ENCODE results near the gene CRTAC1.
A peak's percentile ranks its signal among the peaks of the same experiment; 100 is the strongest.

Gene CRTAC1

DNA sequence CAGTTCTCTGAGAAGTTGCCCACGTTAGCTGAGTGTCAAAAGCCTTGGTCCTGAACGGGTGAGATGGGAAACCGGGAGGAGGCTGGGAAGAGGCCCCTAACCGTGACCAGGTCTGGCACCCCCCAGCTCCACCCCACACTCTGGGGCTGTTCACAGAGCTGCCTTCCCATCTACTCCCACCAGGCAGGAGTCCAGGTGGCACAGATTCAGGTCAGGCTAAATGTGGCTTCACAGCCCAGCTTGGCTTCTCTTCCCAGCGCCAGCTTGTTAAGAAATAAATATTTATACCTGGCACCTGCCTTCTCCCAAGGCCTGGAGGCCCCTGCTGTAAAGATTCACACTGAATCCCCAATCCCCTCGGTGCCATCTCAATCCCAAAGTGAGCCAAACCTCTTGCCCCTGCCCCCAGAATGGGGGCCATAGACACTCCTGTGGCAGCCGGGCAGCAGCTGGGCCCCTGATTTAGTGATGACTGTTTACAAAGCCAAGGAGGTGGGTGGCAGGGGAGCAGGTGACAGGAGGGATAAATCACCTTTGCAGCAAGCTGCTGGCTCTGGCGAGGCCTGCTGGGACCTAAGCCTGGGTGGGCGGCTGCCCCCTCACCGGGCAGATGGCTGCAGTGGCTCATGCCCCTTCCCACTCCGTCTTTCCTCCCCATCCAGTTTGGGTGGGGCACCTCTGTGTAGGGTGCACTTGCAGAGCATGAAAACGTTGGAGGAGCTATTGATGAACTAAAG, 108.2 kb downstream of the CRTAC1 start:
- peak; percentile 61 for DNase-seq

DNA sequence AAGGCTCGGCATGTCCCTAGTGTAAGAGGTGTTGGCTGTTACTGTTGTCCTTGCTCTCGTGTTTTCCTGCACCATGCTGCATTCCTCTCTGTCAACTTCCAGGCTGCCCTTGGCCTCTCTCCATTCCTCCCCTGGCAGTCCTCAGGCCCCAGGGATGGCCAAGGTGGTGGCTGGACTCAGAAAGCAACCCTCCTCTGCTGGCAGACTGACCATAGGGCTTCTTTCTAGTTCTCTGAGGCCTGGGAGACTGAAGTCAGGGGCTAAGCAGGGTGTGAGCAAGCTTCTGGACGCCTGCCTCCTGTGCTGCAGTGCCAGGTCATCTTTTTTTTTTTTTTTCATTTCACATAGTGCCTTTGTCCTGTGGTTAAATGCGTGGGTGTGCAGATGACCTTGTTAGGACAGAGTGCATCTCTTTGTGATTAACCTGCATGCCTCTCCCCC, 108.8 kb downstream of the CRTAC1 start:
- no peak for DNase-seq

DNA sequence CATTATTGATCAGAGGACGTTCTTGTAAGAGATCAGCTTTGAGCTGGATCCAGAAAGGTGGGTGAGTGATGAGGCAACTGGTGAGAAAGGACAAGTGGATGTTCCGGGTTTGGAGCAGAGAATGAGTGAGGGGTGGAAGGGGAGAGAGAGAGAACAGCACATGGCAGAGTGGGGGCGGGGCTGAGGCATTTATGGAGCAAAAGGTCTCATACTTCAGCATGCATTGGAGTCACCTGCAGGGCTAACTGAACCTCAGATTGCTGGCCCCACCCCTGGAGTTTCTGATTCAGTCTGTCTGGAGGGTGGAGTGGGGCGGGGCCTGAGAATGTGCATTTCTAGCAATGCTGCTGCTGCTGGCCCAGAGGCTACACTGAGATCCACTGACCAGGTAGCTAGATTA, 109.6 kb downstream of the CRTAC1 start:
- no peak for DNase-seq

GRCh38 chr10:97919012-97919411, 111.4 kb downstream of the CRTAC1 start:
- DNase-seq = no peak

- no peak for DNase-seq
These were observed 113.8 kb downstream of the CRTAC1 start for GRCh38 chr10:97916586-97916985.

- DNase-seq = peak; percentile 68
These were observed 114.9 kb downstream of the CRTAC1 start for GRCh38 chr10:97915346-97916131.

GRCh38 chr10:97914837-97915211, 115.6 kb downstream of the CRTAC1 start:
- DNase-seq = peak; percentile 60

- no peak for DNase-seq
These were observed 116.1 kb downstream of the CRTAC1 start for GRCh38 chr10:97914171-97914836.

DNA sequence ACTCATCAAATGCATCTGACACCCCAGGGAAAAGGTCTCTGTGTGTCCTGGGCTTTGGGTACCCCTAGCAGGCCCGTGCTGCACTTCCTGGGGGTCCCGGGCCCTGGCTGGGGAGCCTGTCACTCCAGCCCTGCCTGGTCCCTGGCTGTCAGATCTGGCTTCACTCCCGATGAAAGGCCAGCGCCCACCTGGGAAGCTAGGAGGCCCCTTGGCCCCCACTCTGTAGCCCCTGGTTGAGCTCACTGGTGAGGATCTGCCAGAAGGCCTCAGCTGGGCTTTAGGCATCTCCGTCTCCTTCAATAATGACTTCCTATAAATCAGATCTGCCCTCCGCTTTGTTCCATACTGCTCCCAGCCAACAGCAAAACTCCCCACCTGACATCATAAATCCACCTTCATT, 116.8 kb downstream of the CRTAC1 start:
- DNase-seq = no peak

DNA sequence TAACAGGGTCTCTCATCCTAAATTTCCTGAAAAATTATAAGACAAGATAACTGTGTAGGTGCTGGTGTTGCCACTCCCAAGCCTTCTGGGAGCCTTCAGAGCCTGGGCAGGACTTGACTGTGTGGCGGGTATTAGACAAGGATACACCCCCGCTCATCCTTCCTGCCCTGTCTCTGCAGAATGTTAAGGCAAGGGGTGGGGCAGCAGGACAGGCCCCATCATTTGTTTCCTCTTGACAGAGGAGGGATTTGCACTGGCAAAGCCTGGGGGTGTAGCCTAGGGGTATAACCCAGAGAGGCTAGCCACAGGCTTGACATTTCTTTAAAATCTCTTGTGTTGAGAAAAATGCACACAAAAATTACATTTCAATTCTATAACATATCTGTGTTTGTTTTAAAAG, 117.2 kb downstream of the CRTAC1 start:
- no peak for DNase-seq

- DNase-seq = peak; percentile 82
These were observed 119.2 kb downstream of the CRTAC1 start for GRCh38 chr10:97911217-97911616.

DNA sequence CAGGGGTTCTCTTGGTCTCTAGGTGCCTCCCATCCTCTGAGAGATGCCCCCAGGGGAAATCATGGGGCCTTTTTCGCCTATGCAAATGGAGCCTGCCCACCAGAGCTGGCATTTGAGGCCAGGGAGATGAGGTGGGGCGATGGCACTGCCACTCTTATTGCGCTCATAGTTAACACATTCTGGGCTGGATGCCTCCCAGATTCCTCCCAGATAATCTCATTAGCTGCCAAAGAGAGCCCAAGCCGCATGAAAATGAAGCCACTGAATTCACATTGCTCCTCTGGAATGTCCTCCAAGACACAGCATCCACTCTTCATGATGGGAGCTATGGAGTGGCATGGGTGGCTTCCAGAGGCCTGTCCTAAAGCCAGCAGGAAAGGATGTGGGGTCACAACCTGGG, 119.8 kb downstream of the CRTAC1 start:
- no peak for DNase-seq

GRCh38 chr10:97907830-97908229, 122.6 kb downstream of the CRTAC1 start:
- no peak for DNase-seq

DNA sequence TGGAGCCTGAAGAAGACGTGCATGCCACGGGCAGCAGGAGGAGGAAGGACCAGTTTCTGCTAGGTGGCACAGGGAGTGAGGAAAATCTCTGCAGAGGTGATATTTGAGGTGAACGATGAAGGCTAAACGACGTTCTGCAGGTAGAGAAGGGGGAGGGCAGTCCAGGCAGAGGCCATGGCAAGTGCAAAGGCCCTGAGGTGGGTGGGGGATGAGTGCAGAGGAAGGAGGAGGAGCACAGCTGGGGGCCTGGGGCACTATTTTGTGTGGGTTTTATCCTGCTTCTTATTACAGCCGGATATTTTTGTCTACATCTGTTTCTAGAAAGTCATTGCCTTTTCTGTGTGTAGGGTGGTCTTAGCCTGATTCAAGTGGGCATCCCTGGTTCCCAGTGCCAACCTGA, 123.2 kb downstream of the CRTAC1 start:
- DNase-seq = no peak

- no peak for DNase-seq
These were observed 125.1 kb downstream of the CRTAC1 start for GRCh38 chr10:97905276-97905675.

GRCh38 chr10:97904576-97904975, 125.8 kb downstream of the CRTAC1 start:
- DNase-seq = no peak

GRCh38 chr10:97904018-97904381, 126.4 kb downstream of the CRTAC1 start:
- DNase-seq = no peak

DNA sequence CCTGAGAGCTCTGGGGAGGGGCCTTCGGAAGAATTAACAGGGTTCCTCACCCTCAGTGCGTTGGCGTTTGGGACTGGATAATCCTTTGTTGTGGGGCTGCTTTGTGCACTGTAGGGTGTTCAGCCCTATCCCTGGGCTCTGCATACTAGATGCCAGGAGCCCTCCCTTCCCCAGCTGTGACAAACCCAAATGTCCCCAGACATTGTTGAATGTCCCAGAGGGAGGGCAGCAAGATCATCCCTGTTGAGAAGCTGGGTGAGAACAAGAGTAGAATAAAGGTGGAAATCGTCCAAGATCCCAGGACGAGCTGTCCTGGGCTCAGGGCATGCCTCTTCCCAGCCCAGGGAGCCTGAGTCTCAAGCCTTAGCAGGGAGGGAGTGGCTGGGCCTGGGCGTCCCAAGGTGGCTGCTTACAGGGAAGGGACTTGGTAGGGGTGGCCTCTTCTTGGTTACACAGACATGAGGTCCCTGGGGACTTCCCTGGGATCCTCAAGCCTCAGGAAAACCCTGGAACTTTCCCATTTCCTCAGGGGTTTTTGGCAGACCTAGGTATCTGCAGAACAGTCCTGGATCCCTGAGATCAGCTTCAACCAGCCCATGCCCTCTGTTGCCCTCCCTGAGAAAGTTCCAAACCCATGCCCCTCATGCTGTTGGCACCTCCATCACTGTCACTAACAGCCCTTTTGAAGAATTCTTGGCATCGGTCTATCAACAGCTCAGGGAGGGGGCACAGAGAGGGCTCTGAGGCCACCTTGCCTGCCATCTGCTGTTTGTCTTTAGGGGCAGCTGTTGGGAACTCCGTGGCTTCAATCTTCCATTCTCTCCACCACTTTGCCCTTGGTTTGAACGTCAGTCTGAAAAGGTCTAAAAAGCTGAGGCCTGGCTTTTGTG, 127.0 kb downstream of the CRTAC1 start:
- DNase-seq = peak; percentile 70

- no peak for DNase-seq
These were observed 129.0 kb downstream of the CRTAC1 start for GRCh38 chr10:97901381-97901780.

DNA sequence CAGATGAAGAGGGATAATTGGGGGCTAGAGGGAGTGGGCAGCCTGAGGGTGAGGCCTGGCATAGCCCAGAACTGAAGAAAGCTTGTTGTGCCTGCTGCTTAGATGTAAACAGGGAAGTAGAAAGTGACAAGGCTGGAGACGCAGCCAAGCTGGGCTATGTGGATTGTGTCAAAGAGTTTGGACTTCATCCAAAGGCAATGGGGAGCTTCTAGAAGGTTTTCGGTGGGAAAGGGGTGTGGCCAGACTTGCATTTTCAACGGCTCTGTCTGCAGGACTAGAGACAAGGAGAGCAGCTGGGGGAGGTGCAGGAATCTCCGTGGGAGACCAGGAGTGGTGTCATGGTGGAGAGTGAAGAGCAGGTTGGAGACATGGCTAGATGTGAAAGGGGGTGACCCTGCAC, 132.0 kb downstream of the CRTAC1 start:
- DNase-seq = no peak

GRCh38 chr10:97896756-97897358, 133.6 kb downstream of the CRTAC1 start:
- DNase-seq = no peak

- DNase-seq = no peak
These were observed 134.5 kb downstream of the CRTAC1 start for GRCh38 chr10:97895915-97896314.

Measured in NCI-H1105 treated with DMSO at 0.1 percent for 48 hours (cell line).